Inflammatory macrophage treated with lipopolysaccharide for 1 hour (primary cell): ENCODE measurements around the gene BMF.

ENCODE experiments used
- DNase-seq, 2 donors: peaks; one replicate each; pipeline ENCODE4 v3.0.0-alpha.2; 2020 to 2022

Gene BMF

DNA sequence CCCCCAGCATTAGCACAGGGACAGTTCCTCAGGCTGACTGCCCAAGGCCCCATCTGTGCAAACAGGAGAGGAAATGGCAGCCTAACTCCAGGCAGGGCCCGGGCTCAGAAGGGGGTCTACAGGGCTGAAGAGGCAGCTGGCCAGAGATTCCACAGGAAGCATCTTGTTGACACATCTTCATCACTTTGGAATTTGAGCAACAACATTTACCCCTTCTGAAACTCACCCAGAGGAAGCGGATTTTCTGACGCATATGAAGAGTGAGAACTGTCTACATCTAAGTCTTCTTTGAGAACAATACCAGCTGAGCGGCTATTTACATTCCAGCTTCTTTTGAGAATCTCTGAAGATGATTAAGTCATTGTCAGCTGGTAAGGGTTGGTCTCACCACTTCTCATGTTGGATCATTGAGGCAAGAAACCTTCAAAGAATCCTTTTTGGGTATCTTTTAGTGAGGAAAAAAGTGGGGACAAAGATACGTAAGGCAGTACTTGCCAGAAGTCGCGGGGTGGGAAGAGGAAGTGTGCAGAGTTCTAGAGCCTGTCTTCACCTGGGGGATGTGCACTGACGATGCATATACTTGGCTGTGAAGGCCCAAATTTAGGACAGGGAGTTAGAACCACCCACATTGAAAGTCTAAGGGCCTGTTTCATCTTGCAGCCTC, 44.3 kb downstream of the BMF start:
- DNase-seq: peak in 1 of 2 donors; percentile 40

DNA sequence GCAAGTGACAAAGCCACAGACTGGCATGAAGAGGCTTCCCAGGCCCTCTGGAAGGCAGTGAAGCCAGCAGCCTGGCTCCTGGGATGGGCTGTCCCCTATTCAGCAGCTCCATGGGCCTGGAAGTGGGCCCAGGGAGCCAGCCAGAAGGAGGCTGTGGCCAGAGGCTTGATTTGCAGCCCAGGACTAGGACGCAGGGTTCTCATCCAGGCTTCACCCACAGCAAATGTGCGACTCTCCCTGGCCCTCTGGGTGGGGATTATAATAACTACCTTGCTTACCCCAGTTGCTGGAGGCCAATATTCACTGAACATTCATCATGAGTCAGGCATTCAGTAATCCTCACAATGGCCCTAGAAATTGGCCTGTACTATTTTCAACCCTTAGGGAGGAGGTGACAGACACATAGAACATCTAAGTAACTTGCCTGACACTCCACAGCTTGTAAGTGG, 45.1 kb downstream of the BMF start:
- DNase-seq: no peak

DNA sequence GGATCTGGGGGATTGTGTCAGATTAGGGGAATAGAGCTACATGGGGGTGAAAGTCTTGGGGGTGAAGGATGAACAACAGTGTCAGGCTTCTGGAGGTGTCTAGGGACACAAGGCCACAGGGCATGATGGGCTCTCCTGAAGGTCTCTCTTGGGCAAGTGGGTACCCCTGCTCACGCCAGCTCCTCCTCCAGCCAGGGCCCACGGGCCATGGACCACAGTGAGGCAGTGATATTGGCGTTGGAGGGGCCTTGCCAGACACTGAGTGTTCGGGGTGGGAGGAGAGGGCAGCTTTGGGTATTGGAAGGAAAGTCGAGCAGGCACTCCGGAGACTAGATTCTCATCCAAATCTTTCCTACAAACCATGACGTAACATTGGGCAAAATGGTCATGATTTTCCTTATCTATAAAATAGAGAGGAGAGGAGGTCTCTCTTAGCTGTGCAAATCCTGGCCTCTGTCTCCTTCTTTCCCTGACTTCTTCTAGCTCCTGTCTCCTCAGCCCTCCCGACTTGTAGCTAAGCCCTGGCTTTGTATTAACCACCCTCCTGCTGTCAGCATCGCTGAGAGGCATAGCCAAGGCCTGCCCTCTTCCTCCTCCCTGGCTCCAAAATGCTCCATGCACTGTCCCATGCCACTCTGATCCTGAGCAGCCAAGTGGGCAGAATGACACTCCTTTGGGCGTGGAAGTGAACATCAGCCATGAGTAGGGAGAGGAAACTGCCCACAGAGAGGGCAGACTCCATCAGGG, 45.7 kb downstream of the BMF start:
- DNase-seq: no peak

DNA sequence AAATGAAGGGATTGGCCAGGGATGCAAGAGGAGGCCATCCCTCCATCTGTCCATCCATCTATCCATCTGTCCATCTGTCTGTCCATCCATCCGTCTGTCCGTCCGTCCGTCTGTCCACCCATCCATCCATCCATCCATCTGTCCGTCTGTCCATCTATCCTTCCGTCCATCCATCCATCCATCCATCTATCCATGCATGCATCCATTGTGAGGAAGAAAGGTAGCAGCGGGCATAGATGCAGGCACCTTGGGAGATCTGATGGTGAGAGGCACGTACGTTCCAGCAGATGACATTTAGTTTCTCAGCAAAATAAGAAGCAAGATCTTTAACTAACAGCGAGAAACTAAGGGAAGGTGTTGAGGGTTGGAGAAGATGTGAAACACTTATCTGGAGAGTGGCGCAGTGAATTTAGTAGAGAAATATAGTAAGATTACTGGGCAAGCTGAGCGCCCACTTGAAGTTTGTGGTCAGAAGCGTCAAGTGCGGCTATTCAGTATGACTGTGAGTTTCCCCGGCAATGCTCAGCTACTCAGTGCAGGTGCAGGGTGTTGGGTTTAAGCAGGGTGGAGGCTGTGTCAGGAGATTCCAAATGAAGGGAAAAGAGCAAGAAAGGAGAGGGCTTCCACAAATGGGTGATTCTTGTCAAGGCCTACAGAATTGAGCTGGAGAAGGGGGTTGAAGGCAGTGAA, 47.3 kb downstream of the BMF start:
- no peak for DNase-seq

- DNase-seq: no peak
Observed at GRCh38 chr15:40060236-40060961, 48.3 kb downstream of the BMF start.

DNA sequence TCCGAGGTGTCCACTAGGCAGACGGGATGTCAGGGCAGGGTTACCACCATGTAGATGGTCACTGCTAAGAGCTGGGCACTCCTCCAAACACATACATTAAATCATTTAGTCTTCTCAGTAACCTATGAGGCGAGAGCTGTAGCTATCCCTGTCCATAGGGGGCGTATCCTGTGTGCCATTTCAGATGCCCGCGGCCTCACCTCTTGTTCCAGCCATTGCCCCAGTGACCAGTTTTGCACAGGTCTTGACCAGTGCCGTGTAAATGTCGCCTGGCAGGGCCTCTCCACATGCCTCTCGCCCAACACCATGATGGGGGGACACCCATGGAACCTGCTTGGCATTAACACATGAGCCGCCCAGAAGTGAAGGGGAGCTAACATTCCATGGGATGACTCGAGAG, 48.9 kb downstream of the BMF start:
- DNase-seq: no peak

DNA sequence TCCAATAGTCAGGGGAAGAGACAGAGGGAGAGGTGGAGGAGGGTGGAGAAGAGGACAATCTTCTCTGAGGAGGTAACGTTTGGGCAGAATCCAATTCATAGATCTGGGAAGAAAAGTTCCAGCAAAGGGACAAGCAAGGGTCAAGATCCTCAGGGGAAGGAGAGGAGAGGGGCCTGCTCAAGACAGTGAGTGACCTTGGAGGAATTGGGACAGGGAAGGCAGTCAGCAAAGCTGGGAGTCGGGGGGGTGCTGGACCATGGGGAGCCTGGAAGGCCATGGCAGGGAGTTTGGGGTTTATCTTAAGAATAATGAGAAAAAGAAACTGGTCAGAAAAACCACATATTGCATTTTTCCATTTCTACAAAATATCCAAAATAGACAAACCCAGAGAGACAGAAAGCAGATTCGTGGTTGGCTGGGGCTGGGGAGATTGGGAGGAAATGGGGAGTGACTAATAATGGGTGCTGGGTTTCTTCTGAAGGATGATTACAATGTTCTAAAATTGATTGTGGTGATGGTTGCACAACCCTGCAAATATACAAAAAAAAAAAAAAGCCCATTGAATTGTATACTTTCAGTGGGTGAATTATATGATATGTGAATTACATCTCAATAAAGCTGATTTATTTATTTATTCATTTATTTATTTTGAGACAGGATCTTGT, 50.1 kb downstream of the BMF start:
- DNase-seq: peak in 1 of 2 donors; percentile 56

DNA sequence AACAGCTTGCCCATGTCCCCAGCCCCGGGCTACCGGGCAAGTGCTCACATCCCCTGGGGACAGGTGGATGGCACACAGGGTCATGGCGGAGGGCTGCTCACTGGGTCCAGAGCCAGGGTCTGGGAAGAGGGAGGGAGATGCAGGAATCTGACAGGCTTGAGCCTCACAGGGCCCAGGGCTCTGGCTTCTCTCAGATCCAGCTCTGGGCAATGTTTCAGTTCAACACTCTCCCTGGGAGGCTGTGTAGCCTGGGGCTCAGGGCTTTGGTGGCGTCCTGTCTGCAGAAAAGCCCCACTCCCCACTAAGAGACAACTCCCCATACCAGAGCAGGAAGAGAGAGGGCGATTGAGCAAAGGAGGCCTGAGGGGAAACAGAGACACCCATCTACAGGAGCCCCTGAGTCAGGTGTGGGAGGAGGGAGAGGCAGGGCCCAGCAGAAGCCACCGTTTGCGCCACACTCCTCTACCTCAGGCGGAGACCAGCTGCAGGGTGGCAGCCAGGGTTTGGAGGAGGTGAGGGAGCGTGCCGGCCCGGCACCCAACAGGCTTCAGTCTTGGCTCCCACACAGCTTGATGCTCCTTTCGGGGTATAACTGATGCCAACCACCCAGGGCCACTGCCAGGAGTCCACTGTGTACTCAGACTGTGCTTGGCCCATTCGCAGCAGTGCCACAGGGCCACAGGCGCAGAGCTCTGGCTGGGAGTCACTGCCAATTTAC, 52.9 kb downstream of the BMF start:
- DNase-seq: no peak

DNA sequence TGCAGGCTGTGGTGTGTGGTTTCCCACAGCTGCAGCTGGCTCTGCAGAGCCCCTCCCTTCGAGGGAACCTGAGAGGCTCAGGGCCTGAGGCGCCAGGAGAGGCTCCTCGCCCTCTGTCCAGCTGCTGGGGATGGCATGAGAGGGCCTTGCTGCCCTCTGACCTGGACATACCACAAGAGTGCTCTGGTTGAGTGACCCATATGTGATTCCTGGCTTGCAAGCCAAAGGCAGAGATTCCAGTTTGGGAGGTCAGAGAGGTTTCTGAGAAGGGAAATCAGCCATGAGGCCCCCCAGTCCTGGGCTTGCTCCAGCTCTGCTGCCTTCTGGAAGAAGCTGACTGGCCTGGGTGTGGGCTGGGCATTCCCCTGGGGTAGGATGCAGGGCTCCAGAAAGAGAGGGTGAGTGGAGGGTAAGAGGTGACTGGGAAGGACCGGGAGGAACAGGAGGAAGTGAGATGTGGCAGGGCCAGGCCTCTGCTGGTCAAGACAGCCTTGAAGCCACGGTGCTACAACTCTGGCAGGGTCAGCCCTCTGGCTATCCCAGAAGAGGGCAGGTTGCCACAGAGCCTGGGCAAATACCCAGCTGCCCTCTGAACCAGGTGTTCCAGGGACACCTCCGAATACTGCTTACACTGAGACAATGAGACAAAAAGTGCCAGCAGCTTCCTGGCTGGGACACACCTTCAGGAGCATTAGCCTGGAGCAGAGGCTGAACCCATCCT, 53.7 kb downstream of the BMF start:
- DNase-seq: peak in 1 of 2 donors; percentile 36

DNA sequence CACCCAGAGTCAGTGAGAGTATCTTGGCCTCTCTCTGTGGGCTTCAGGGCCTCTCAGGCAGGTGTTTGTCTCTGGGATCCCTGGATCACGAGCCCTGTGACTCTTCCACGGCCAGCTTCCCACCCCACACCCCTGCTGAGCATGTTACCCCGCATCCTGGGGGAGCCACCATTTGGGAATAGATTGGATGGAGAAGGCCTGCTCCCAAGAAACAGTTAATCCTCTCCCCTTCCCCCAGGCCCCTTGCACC, 54.1 kb downstream of the BMF start:
- no peak for DNase-seq

DNA sequence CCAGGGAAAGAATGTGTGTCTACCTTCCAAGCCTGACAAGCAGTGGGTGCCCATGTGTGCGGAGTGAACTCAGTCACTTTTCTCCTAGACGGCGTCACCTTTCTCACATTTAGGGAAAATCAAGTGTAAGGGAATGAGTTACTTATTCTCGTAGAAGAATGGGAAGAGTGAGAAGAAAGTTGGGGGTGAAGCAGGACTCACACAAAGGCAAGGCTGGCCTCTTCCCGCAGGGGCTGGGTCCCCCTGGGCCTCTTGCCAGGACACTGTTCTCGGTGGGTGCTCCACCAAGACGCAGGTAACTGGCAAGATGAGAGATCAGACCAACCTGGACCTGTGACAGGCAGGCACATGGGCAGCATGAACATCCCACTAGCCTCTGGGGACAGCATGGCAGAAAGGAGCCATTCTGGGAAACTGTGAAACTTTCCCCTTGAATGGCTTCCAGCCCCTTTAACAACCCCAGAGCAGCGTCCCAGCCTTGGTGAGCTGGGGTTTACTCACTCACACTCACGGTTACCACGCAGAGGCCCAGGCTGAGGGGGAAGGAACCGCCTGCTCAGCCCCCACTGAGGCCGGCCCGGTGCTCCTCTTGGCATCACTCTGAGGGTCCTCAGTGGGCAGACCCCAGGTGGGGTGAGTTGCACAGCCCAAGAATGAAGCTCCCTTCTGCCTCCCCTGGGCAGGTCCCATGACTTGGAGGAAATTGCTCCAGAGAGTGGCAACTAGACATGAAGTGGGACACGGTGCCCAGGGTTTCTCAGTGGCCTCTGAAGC, 54.7 kb downstream of the BMF start:
- peak in 1 of 2 donors; percentile 24 for DNase-seq

GRCh38 chr15:40053079-40053830, 55.4 kb downstream of the BMF start:
- DNase-seq: peak in 1 of 2 donors; percentile 22

DNA sequence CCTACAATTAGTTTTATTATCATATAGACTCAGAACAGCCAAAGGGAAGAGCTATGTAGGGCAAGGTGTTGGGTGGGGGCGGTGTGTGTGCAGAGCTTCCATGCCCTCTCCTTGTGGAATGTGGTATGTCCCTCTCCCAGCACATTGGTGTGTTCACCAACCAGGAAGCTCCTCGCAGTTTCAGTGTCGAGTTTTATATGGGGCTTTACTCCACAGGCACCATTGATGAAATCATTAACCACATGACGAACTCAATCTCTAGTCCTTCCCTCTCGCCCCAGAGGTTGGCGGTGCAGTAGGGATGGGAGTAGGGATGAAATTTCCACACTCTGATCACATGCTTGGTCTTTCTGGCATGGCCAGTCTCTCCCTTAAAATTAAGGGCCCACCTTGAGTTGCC, 56.1 kb downstream of the BMF start:
- peak; percentile 70 to 77 for DNase-seq

- peak; percentile 35 to 54 for DNase-seq
Observed at GRCh38 chr15:40051616-40052415, 56.9 kb downstream of the BMF start.

DNA sequence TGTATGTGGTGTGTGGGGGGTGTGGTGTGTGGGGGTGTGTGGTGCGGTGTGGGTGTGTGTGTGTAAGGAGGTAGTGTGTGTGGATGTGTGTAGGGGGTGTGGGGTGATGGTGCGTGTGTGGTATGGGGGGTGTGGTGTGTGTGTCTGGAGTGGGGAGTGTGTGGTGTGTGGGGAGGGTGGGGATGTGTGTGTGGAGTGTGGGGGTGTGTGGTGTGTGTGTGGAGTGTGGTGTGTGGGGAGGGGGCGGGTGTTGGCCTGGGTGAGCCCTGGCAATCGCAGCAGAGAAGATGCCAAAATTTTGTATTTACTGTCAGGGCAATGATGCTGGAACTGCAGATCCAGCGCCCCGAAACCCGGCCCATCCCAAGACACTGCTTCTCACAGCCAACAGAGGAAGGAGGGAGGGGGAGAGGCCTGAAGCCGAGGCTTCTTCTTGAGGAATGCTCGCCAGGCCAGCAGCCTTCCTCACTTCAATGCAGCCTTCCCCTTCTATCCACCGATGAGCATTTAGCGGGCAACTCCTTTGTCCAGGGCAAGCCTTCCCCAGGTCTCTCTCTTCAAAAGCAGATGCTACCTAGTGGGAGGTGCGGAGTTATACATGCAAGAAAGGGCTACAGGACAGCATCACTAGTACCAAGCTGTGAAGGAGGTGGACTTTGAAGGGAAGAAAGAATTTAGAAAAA, 57.8 kb downstream of the BMF start:
- no peak for DNase-seq

DNA sequence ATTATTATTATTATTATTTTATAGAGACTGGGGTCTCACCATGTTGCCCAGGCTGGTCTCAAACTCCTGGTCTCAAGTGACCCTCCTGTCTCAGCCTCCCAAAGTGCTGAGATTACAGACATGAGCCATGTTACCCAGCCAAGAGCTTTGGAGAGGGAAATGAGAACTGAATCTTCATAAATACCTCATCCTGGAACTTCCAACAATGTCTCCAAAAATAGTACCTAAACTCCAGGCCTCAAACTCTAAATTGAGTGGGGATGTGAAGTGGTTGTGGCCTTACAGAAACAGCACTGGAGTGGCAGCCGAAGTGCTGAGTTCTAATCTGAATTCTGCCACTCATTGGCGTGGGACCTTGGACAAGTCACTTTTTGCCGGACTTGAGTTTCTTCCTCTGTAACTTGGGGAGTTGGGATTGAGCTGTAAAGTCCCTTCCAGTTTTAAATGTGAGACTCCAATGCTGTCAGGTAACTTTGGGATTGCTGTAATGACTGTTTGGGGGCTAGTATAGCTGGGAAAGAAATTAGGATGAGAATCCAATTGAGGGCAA, 59.7 kb downstream of the BMF start:
- DNase-seq: peak; percentile 74 to 88

DNA sequence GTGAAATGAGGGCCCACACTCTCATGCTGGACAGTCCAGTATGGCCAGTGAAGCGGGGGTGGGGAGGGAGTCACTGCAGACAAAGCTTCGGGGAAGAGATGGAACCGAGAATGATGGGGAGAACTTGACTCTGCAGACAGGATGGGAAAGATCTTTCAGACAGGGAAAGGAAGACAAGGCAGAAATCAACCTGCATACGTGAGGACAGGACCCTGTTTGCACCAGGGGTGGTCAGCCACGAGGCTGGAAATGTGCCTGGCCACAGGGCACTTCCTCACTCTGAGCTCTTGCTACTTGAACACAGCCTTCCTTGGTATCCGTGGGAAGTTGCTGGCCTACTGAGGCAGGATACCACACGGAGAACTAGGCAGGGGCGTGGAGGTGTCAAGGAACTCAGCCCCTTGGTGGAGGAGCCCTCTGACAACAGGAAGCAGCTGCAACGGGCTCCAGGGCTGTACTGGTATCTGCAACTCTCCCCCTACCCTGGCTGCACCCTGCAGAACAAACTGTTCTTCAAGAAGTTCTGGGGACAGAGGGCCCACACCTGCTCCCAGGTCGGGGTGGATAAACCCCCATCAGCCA, 60.4 kb downstream of the BMF start:
- peak; percentile 8 to 45 for DNase-seq
